Karpas-422 (cell line): ENCODE measurements around the gene ACTL8. TPM values are rescaled to one million over a fixed set of nuclear protein-coding genes. Genes with fewer than 3 reads are reported as not detected.

Experiments used
- DNase-seq: peaks from one replicate; pipeline ENCODE4 v3.0.0-alpha.2; 2015
- H2AFZ ChIP-seq: fragments of 200-600 bp; sonication (generic); 2 replicates; pipeline ENCODE4 v1.6.1; 2014; ENCODE audit warnings: antibody characterized with exemption, low read length, mixed read lengths
- H3K27ac ChIP-seq: fragments of 200-600 bp; sonication (generic); 2 replicates; pipeline ENCODE4 v1.5.1; 2014; ENCODE audit warnings: mild to moderate bottlenecking, low read length, moderate library complexity
- H3K27me3 ChIP-seq: fragments of 200-600 bp; sonication (generic); 2 replicates; pipeline ENCODE4 v1.6.1; 2014; ENCODE audit warnings: low read length, mixed read lengths
- H3K36me3 ChIP-seq: fragments of 200-600 bp; sonication (generic); 2 replicates; pipeline ENCODE4 v1.6.1; 2014; ENCODE audit warnings: low read length, mixed read lengths; ENCODE audit not compliant: insufficient read depth
- H3K4me1 ChIP-seq: fragments of 200-600 bp; sonication (generic); 2 replicates; pipeline ENCODE4 v1.6.1; 2014; ENCODE audit warnings: mild to moderate bottlenecking, low read length, mixed read lengths
- H3K4me2 ChIP-seq: fragments of 200-600 bp; sonication (generic); 2 replicates; pipeline ENCODE4 v1.6.1; 2014; ENCODE audit warnings: low read length, low read depth, mild to moderate bottlenecking; ENCODE audit not compliant: poor library complexity, severe bottlenecking
- H3K4me3 ChIP-seq: fragments of 200-600 bp; sonication (generic); 2 replicates; pipeline ENCODE4 v1.5.1; 2014; ENCODE audit warnings: mild to moderate bottlenecking, antibody characterized with exemption, low read length, mixed read lengths
- H3K79me2 ChIP-seq: fragments of 200-600 bp; sonication (generic); 2 replicates; pipeline ENCODE4 v1.6.1; 2014; ENCODE audit warnings: mild to moderate bottlenecking, low read length, mixed read lengths
- H3K9ac ChIP-seq: fragments of 200-600 bp; sonication (generic); 2 replicates; pipeline ENCODE4 v1.6.0; 2014; ENCODE audit warnings: low read length
- H3K9me2 ChIP-seq: fragments of 200-600 bp; sonication (generic), shearing (Covaris generic); replicated peaks from 2 replicates; pipeline ENCODE4 v1.6.0; 2014; ENCODE audit warnings: mild to moderate bottlenecking, low read length, moderate library complexity; ENCODE audit not compliant: insufficient read depth
- H3K9me3 ChIP-seq: fragments of 300-700, 200-600 bp; sonication (generic); 2 replicates; pipeline ENCODE4 v1.6.1; 2014; ENCODE audit warnings: low read length, mixed read lengths
- H4K20me1 ChIP-seq: fragments of 200-600 bp; sonication (generic); 2 replicates; pipeline ENCODE4 v1.6.1; 2014; ENCODE audit warnings: mild to moderate bottlenecking, antibody characterized with exemption, low read length, low read depth; ENCODE audit not compliant: insufficient read depth
- total RNA-seq: library from RNA; depleted of rRNA; stranded (reverse); fragments of >200 nt; shearing (Covaris generic); gene quantifications from 2 replicates; pipeline ENCODE4 v1.2.3, GENCODE V29; 2014; ENCODE audit warnings: low replicate concordance; rRNA removed

The ACTL8 gene, protein sequence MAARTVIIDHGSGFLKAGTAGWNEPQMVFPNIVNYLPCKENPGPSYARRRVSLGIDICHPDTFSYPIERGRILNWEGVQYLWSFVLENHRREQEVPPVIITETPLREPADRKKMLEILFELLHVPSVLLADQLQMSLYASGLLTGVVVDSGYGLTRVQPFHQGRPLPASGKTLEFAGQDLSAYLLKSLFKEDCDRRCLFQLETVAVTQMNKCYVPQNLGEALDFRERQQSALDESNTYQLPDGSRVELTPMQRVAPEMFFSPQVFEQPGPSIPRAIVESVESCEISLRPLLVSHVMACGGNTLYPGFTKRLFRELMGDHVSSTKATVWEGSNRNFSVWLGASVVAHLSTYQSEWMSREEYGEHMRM
- 0.11 TPM in 1 of 2 replicates, not detected in the other for total RNA-seq

DNA sequence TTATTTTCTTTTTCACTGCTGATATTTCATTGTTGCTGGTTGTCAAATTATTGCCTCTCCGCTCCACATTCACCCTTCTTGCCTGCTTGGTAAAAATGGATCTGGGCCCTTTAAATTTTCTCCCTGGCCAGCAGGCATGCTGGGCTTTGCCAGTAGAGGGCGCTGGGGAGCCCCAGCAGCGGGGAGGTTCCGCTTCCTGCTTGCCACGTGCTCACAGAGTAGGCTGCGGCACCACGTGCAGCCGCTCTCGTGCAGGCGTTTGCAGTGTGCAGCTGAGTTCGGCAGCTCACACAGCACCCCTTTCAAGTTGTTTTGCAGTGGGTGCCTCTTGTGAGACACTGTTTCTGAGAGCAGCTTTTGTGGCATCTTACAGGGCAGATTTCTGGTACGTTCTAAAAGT, at the start of gene ACTL8:
Gene ACTL8 (plus strand): TSS at position 214 of the 400 bp plus-strand sequence. CDS start 67,676 bp downstream, outside the sequence.
- H3K9me3 ChIP-seq: peaks cover 50% of the 10 kb centered on the region
- H3K9ac ChIP-seq: no peak within 1 kb of the TSS
- H3K9me2 ChIP-seq: no peaks in the 10 kb centered on the region
- DNase-seq: peak; percentile 56
- no peaks in the 10 kb centered on the region; the same call in 1 of the 2 replicates for H3K27me3 ChIP-seq
- no peaks in the 10 kb centered on the region for H4K20me1 ChIP-seq
- H3K79me2 ChIP-seq: no peaks in the 10 kb centered on the region
- no peaks in the 10 kb centered on the region for H3K4me1 ChIP-seq
- no peak within 1 kb of the TSS for H2AFZ ChIP-seq
- no peak within 1 kb of the TSS for H3K4me3 ChIP-seq
- no peak within 1 kb of the TSS for H3K27ac ChIP-seq
- H3K4me2 ChIP-seq: no peak within 1 kb of the TSS
- no peaks in the 10 kb centered on the region; the same call in 1 of the 2 replicates for H3K36me3 ChIP-seq

DNA sequence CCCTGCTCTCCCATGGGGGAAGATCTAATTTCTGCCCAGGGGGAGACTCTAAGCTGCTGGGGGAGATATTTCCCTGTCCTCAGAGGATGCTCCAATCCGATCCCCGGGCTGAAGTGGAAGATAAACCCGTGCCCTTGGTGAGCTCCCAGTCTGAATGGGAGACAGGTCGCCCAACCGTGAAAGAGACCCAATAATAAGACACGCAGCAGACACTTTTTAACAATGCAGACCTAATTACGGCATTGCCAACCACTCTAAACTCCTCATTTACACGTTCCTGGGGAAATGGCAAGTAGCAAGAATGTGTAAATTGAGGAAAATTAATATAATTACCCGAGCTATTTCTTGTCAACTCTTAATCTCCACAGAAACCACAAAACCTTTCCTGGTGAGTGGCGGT, 48.7 kb upstream of the ACTL8 start:
- Histone ChIP-seq H3K4me1 (no peaks in the 10 kb centered on the region), H3K27me3 (no peaks in the 10 kb centered on the region), H2AFZ (no peak overlapping the region), H3K4me3 (no peak overlapping the region), H3K9me2 (no peaks in the 10 kb centered on the region), H3K27ac (no peak overlapping the region), H3K9ac (no peak overlapping the region), H3K79me2 (no peaks in the 10 kb centered on the region), H3K9me3 (no peaks in the 10 kb centered on the region), H4K20me1 (no peaks in the 10 kb centered on the region), H3K36me3 (no peaks in the 10 kb centered on the region), H3K4me2 (no peak overlapping the region)
- DNase-seq: no peak

DNA sequence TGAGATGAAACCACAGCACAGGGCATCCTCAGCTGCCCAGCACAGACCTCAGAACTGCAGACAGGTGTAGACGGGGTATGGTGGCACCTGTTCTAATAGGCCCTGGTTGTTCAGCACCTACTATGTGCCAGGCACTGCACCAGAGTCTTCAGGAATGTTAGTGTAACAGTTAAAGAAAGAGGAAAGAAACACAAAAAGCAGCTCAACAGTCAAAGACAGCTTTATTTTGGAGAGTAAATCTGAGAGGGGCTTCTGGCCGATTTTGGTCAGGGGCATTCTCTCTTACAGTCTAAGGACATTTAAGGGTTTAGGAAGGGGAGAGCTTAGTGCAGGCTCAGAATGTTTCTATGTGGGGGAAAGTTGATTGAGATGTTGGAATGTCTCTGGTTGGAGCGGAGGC, 45.2 kb upstream of the ACTL8 start:
- H3K4me3 ChIP-seq: no peak overlapping the region
- no peaks in the 10 kb centered on the region for H3K79me2 ChIP-seq
- H3K9me3 ChIP-seq: no peaks in the 10 kb centered on the region
- H3K9me2 ChIP-seq: no peaks in the 10 kb centered on the region
- no peak overlapping the region for H3K9ac ChIP-seq
- H3K4me2 ChIP-seq: no peak overlapping the region
- H3K4me1 ChIP-seq: no peaks in the 10 kb centered on the region
- H3K27ac ChIP-seq: no peak overlapping the region
- no peaks in the 10 kb centered on the region for H4K20me1 ChIP-seq
- H3K36me3 ChIP-seq: no peaks in the 10 kb centered on the region
- H2AFZ ChIP-seq: no peak overlapping the region
- no peak for DNase-seq
- no peaks in the 10 kb centered on the region for H3K27me3 ChIP-seq

DNA sequence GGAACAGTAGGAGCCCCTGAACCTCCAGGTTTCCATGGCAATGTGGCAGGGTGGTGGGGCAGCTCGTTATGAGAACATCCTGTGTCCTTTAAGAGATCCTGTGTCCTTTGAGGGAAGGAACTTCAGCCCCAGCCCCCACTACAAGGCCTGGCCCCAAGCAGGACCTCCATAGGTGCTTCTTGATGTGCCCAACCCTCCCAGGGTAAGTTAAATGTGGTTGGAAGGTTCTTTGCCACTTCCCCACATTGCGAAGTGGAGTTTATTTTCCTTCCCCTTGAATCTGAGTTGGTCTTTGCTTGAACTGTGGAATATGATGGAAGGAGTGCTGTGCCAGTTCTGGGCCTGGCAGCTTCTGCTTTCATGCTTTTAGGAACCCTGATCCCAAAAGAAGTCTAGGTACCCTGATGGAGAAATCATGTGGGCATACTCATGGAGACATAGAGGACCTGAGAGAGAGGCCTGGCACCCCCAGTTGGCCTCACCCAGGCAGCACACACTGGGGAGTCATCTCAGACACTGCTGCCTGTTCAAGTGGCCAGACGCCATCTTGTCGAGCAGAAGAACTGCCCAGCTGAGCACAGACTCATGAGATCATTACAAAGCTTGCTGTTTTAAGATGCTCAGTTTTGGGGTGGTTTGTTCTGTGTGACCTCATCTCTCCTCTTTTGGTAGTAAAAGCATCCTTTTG, 44.1 kb upstream of the ACTL8 start:
- no peaks in the 10 kb centered on the region for H3K4me1 ChIP-seq
- no peaks in the 10 kb centered on the region for H4K20me1 ChIP-seq
- DNase-seq: no peak
- H3K9me2 ChIP-seq: no peaks in the 10 kb centered on the region
- H3K4me3 ChIP-seq: no peak overlapping the region
- H3K79me2 ChIP-seq: no peaks in the 10 kb centered on the region
- no peaks in the 10 kb centered on the region for H3K9me3 ChIP-seq
- no peak overlapping the region for H2AFZ ChIP-seq
- no peak overlapping the region for H3K27ac ChIP-seq
- H3K4me2 ChIP-seq: no peak overlapping the region
- H3K9ac ChIP-seq: no peak overlapping the region
- H3K36me3 ChIP-seq: no peaks in the 10 kb centered on the region
- no peaks in the 10 kb centered on the region for H3K27me3 ChIP-seq

DNA sequence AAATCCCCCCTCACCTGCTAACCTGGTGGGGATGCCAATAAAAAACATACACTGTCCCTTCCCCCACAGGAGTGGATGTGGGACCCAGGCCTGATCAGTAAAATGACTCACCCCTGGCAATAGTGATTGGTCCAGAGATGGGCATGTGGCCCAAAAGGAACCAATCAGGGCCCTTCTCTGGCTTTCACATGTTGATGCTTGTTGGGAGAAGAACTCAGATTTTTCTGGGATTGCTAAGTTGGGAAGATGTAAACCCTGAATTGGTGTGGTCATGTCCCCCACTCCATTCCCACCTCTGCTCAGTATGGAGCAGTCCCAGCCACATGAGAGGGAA, 43.6 kb upstream of the ACTL8 start:
- H3K27me3 ChIP-seq: no peaks in the 10 kb centered on the region
- H3K9ac ChIP-seq: no peak overlapping the region
- no peaks in the 10 kb centered on the region for H3K9me3 ChIP-seq
- no peak overlapping the region for H3K4me2 ChIP-seq
- no peak for DNase-seq
- H3K36me3 ChIP-seq: no peaks in the 10 kb centered on the region
- no peaks in the 10 kb centered on the region for H4K20me1 ChIP-seq
- no peaks in the 10 kb centered on the region for H3K9me2 ChIP-seq
- H2AFZ ChIP-seq: no peak overlapping the region
- no peak overlapping the region for H3K4me3 ChIP-seq
- H3K79me2 ChIP-seq: no peaks in the 10 kb centered on the region
- no peaks in the 10 kb centered on the region for H3K4me1 ChIP-seq
- no peak overlapping the region for H3K27ac ChIP-seq

DNA sequence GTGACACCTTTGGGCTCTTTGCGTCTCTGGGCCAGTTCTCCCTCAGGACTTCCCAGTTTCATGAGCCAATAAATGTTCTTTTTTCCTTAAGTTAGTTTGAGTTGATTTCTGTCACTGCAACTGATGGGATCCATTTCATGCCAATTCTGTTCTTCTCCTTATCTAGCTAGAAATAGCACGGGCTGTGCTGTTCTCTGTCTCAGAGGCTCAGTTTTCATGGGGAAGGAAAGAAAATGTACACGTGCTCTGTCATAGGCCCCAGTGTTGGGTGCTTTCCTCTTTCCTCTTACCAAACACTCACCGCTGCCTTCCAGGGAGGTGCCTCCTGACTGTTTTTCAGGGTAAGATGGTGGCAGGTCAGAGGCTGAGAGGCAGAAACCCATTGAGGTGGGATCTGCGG, 43.2 kb upstream of the ACTL8 start:
- Histone ChIP-seq H4K20me1 (no peaks in the 10 kb centered on the region), H3K4me3 (no peak overlapping the region), H3K9me3 (no peaks in the 10 kb centered on the region), H3K9ac (no peak overlapping the region), H3K27me3 (no peaks in the 10 kb centered on the region), H3K4me1 (no peaks in the 10 kb centered on the region), H3K79me2 (no peaks in the 10 kb centered on the region), H3K4me2 (no peak overlapping the region), H3K36me3 (no peaks in the 10 kb centered on the region), H3K27ac (no peak overlapping the region), H3K9me2 (no peaks in the 10 kb centered on the region), H2AFZ (no peak overlapping the region)
- no peak for DNase-seq

DNA sequence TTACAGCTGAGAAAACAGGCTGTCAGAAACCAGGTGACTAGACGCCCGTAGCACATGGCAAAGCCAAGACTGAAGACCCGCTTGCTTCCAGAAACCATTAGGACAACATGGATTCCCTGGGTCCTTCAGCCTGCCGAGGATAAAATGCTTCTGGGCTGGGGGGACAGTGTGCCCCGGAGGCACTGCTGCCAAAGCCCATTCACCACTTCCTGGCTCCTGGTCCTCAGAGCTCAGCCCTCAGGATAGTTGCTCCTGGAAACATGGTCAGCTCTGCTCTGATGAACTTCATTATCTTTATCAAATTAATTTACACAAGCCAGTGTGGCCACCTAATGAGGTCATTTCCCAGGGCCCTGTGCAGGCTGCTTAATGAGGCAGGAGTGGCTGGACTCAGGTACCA, 41.1 kb upstream of the ACTL8 start:
- H3K9me3 ChIP-seq: no peaks in the 10 kb centered on the region
- no peaks in the 10 kb centered on the region for H3K79me2 ChIP-seq

DNA sequence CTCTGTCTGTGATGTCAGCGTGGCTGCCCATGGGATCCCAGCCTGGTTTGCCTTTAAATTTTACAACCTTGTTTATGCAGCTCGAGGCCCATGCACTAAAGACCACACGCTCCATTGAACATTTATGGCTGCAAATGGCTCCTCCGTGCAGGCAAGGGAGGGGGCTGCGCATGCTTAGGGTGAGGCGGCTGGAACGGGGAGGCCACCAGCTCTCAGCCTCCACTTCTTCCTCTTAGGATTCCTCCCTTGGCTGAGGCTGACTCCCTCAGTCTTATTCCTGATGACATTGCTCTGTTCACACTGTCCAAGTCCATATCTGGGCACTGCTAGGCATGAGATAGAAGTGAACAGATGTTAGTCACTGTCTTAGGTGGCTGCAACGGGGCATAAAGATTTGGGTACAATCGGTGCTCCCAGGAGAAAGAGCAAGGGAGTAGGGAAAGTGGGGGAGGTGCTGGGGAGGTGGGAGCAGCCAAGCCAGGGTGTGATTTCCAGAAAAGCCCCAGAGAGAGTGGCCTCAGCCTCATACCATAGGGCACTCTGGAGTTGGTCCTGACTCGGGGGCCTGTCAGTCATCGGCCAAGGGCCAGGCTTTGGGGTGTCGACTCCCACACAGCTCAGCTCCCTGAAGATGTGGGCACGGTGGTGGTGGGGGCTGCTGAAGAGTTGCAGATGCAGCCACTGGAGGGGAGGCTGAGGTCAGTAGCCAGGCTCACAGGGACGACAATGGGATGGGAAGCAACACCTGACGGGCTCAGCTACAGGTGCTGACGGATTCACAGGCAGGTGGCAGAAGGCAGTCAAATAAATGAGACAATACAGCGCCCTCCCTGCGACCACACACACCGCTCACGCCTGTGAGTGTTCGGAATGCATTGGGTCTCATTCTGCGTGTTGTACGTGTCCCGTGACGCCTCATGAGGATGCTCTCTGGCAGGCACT, 37.3 kb upstream of the ACTL8 start:
- Histone ChIP-seq H3K4me3 (no peak overlapping the region), H2AFZ (no peak overlapping the region), H3K36me3 (no peaks in the 10 kb centered on the region), H3K9me3 (no peaks in the 10 kb centered on the region), H3K4me2 (no peak overlapping the region), H3K9ac (no peak overlapping the region), H3K79me2 (no peaks in the 10 kb centered on the region), H3K4me1 (no peaks in the 10 kb centered on the region), H4K20me1 (no peaks in the 10 kb centered on the region), H3K27me3 (no peaks in the 10 kb centered on the region), H3K27ac (no peak overlapping the region), H3K9me2 (no peaks in the 10 kb centered on the region)
- no peak for DNase-seq

More for the DNA sequence above, 41.1 kb upstream of the ACTL8 start:
- no peak overlapping the region for H3K4me2 ChIP-seq
- no peaks in the 10 kb centered on the region for H3K36me3 ChIP-seq
- DNase-seq: no peak
- no peak overlapping the region for H3K27ac ChIP-seq
- no peak overlapping the region for H3K9ac ChIP-seq
- no peaks in the 10 kb centered on the region for H4K20me1 ChIP-seq
- no peak overlapping the region for H3K4me3 ChIP-seq
- H2AFZ ChIP-seq: no peak overlapping the region
- no peaks in the 10 kb centered on the region for H3K4me1 ChIP-seq
- no peaks in the 10 kb centered on the region for H3K27me3 ChIP-seq
- H3K9me2 ChIP-seq: no peaks in the 10 kb centered on the region
